ENCODE data around the gene CSRP1.
"Not testable (repeated sequence)": the region's sequence is repeated elsewhere in the genome, so short reads cannot be mapped to it uniquely, and the experiment has no call there.

Gene CSRP1

GRCh38 chr1:201475915-201476669 lies 30.8 kb downstream of the CSRP1 start:
- no peak for DNase-seq

- DNase-seq, result no peak
Observed at GRCh38 chr1:201475130-201475529, 31.8 kb downstream of the CSRP1 start.

GRCh38 chr1:201473296-201473695 lies 33.6 kb downstream of the CSRP1 start:
- DNase-seq, result no peak

- DNase-seq, result not testable (repeated sequence)
Observed at GRCh38 chr1:201472321-201472720, 34.6 kb downstream of the CSRP1 start.

- no peak for DNase-seq
Observed at GRCh38 chr1:201471772-201472171, 35.2 kb downstream of the CSRP1 start.

- DNase-seq, result no peak
Observed at GRCh38 chr1:201470581-201470980, 36.3 kb downstream of the CSRP1 start.

GRCh38 chr1:201469645-201470074 lies 37.3 kb downstream of the CSRP1 start:
- DNase-seq, result no peak

GRCh38 chr1:201468844-201469644 lies 37.9 kb downstream of the CSRP1 start, which contains the start of gene PHLDA3:
Gene PHLDA3, minus strand, starts transcription at chr1:201469188. Its CDS starts 402 bp downstream, at chr1:201468786.
- DNase-seq, result peak; percentile 28

GRCh38 chr1:201468501-201468843 lies 38.5 kb downstream of the CSRP1 start:
- DNase-seq, result no peak

GRCh38 chr1:201466492-201466891 lies 40.4 kb downstream of the CSRP1 start:
- DNase-seq, result no peak

GRCh38 chr1:201465698-201466290 lies 41.1 kb downstream of the CSRP1 start:
- no peak for DNase-seq

GRCh38 chr1:201463071-201463552 lies 43.8 kb downstream of the CSRP1 start:
- no peak for DNase-seq

- no peak for DNase-seq
Observed at GRCh38 chr1:201461645-201462441, 45.1 kb downstream of the CSRP1 start.

GRCh38 chr1:201460814-201461644 lies 45.9 kb downstream of the CSRP1 start:
- DNase-seq, result no peak

GRCh38 chr1:201459775-201460174 lies 47.1 kb downstream of the CSRP1 start:
- no peak for DNase-seq

- no peak for DNase-seq
Observed at GRCh38 chr1:201459052-201459451, 47.9 kb downstream of the CSRP1 start.

- DNase-seq, result no peak
Observed at GRCh38 chr1:201457508-201457960, 49.4 kb downstream of the CSRP1 start.

- DNase-seq, result no peak
Observed at GRCh38 chr1:201456499-201457309, 50.2 kb downstream of the CSRP1 start.

GRCh38 chr1:201455098-201455497 lies 51.8 kb downstream of the CSRP1 start:
- DNase-seq, result no peak

- DNase-seq, result no peak
Observed at GRCh38 chr1:201454608-201455007, 52.3 kb downstream of the CSRP1 start.

GRCh38 chr1:201452866-201453265 lies 54.1 kb downstream of the CSRP1 start:
- no peak for DNase-seq
